Right atrium auricular region (tissue), 2 donors: ENCODE results near the gene PSMB3. TPM values are rescaled to one million over a fixed set of nuclear protein-coding genes. Genes with fewer than 3 reads are reported as not detected.

ENCODE experiments used
- DNase-seq: peaks from one replicate; pipeline ENCODE4 v3.0.0-alpha.2; 2019; ENCODE audit warnings: low spot score
- H3K27ac ChIP-seq, 2 donors: fragments of 200-600 bp; sonication (generic); 1 replicate in 1 of 2; 2 replicates in 1 of 2; pipeline ENCODE4 v1.5.1; 2016 to 2019
- H3K27me3 ChIP-seq, 2 donors: fragments of 200-600 bp; sonication (generic); one replicate each; pipeline versions ENCODE4 v1.5.1 to v1.6.0; 2017 to 2019
- H3K36me3 ChIP-seq: fragments of 200-600 bp; sonication (generic); one replicate; pipeline ENCODE4 v1.5.1; 2016
- H3K4me1 ChIP-seq, 2 donors: fragments of 200-600 bp; sonication (generic); one replicate each; pipeline versions ENCODE4 v1.5.1 to v1.6.0; 2017 to 2019
- H3K4me3 ChIP-seq, 2 donors: fragments of 200-600 bp; sonication (generic); 1 replicate in 1 of 2; 2 replicates in 1 of 2; pipeline ENCODE4 v1.5.1; 2017 to 2019; ENCODE audit warnings: mild to moderate bottlenecking in 1 of 2, moderate library complexity in 1 of 2
- H3K9me3 ChIP-seq, 2 donors: fragments of 200-600 bp; sonication (generic); one replicate each; pipeline ENCODE4 v1.5.1; 2019
- CTCF ChIP-seq, 2 donors: fragments of 200-600 bp; sonication (generic); IDR thresholded peaks; one replicate each; pipeline ENCODE4 v1.5.1; 2019; ENCODE audit warnings: antibody characterized with exemption in 2 of 2
- total RNA-seq, 2 donors: library from RNA; depleted of rRNA; stranded (reverse); fragments of >200 nt; gene quantifications; one replicate each; pipeline ENCODE4 v1.1.0, GENCODE V29; 2016

The PSMB3 gene
- total RNA-seq, 2 donors from 2014 or later, result 185 to 200 TPM

- DNase-seq, result no peak
- H3K4me3 ChIP-seq, result peak overlapping the region in 1 of 2 donors; percentile 83
- peaks cover 22% of the 10 kb centered on the region for H3K36me3 ChIP-seq
Measured at GRCh38 chr17:38731526-38732294, 20.8 kb upstream of the PSMB3 start.

GRCh38 chr17:38732376-38733281, 19.9 kb upstream of the PSMB3 start:
- Histone ChIP-seq H3K36me3 (peaks cover 22% of the 10 kb centered on the region), H3K9me3 (no peaks in the 10 kb centered on the region), H3K27ac (peak overlapping the region; percentile 58 to 92), H3K4me1 (peaks cover 0 to 75% of the 10 kb centered on the region in 2 donors), H3K4me3 (no peak overlapping the region), H3K27me3 (no peaks in the 10 kb centered on the region)
- no peak for DNase-seq
- TF ChIP-seq CTCF (IDR thresholded peaks at IDR 0.05), result no peak

More at GRCh38 chr17:38731526-38732294, 20.8 kb upstream of the PSMB3 start:
- Histone ChIP-seq H3K27me3 (no peaks in the 10 kb centered on the region), H3K27ac (peak overlapping the region; percentile 91 to 92), H3K4me1 (peaks cover 0 to 75% of the 10 kb centered on the region in 2 donors), H3K9me3 (no peaks in the 10 kb centered on the region)
- TF ChIP-seq CTCF (IDR thresholded peaks at IDR 0.05), result no peak

- no peaks in the 10 kb centered on the region for H3K27me3 ChIP-seq
- H3K36me3 ChIP-seq, result peaks cover 30% of the 10 kb centered on the region
- DNase-seq, result no peak
- TF ChIP-seq CTCF (IDR thresholded peaks at IDR 0.05), result no peak
- H3K9me3 ChIP-seq, result no peaks in the 10 kb centered on the region
- no peak overlapping the region for H3K4me3 ChIP-seq
- H3K27ac ChIP-seq, result peak overlapping the region; percentile 58 to 92
- H3K4me1 ChIP-seq, result peaks cover 0 to 70% of the 10 kb centered on the region in 2 donors
Measured at GRCh38 chr17:38733282-38733981, 19.1 kb upstream of the PSMB3 start.

- Histone ChIP-seq H3K36me3 (peaks cover 38% of the 10 kb centered on the region), H3K27ac (peak overlapping the region in 1 of 2 donors; percentile 34), H3K4me3 (no peak overlapping the region), H3K4me1 (peaks cover 0 to 62% of the 10 kb centered on the region in 2 donors), H3K9me3 (no peaks in the 10 kb centered on the region), H3K27me3 (no peaks in the 10 kb centered on the region)
- no peak for DNase-seq
- no peak for TF ChIP-seq CTCF (IDR thresholded peaks at IDR 0.05)
Measured at GRCh38 chr17:38733982-38734973, 18.3 kb upstream of the PSMB3 start.
